Colonic mucosa (tissue), 4 donors: Measurements from ENCODE around the gene CCDC154. TPM values are rescaled to one million over a fixed set of nuclear protein-coding genes. Genes with fewer than 3 reads are reported as not detected.
A peak's percentile ranks its signal among the peaks of the same experiment; 100 is the strongest.

Experiments
- DNase-seq: peaks from one replicate; pipeline ENCODE4 v3.0.0-alpha.2; 2020
- H3K27ac ChIP-seq: fragments of 200-600 bp; one replicate; pipeline ENCODE4 v1.8.0; 2021
- H3K27me3 ChIP-seq: fragments of 200-600 bp; one replicate; pipeline ENCODE4 v1.8.0; 2021
- H3K36me3 ChIP-seq: fragments of 200-600 bp; one replicate; pipeline ENCODE4 v1.8.0; 2021
- H3K4me1 ChIP-seq: fragments of 200-600 bp; one replicate; pipeline ENCODE4 v1.8.0; 2021; ENCODE audit warnings: mild to moderate bottlenecking
- H3K4me3 ChIP-seq: fragments of 200-600 bp; one replicate; pipeline ENCODE4 v1.8.0; 2021
- H3K9ac ChIP-seq, 2 donors: one replicate each; pipeline ENCODE4 v1.7.0; 2013; ENCODE audit warnings: control low read depth in 2 of 2, low read depth in 2 of 2, low read length in 2 of 2
- H3K9me3 ChIP-seq: fragments of 200-600 bp; one replicate; pipeline ENCODE4 v1.8.0; 2021
- intact Hi-C: fragments of 100-400 bp; cut with DNase I; formaldehyde crosslinking; loops from one replicate; pipeline ENCODE4 v1.14.1; 2022
- total RNA-seq, 2 donors: library from RNA; stranded (reverse); fragmentation: NEBNext Ultra II Directional in 1 of 2; extraction: Animal tissue kit (Norgen Biotek cat#: 25700) in 1 of 2; gene quantifications; one replicate each; pipeline ENCODE4 v1.2.1, GENCODE V29; 2021
- TF ChIP-seq, protein P1 (sequence below): fragments of 200-600 bp; IDR thresholded peaks from one replicate; pipeline ENCODE4 v1.8.0; 2022; ENCODE audit warnings: antibody characterized with exemption, mild to moderate bottlenecking
- donor health status: healthy.
- donor health status: DM: no; HTN: no; CAD: no.
- donor health status: DM: no; HTN: no; CAD: no.

The CCDC154 gene
- total RNA-seq, 2 donors from 2014 or later, result 0.56 to 1.6 TPM

- Histone ChIP-seq H3K36me3 (no peaks in the 10 kb centered on the region), H3K27me3 (no peaks in the 10 kb centered on the region), H3K4me3 (peak overlapping the region; percentile 90), H3K27ac (peak overlapping the region; percentile 82), H3K4me1 (peaks cover 3% of the 10 kb centered on the region), H3K9me3 (no peaks in the 10 kb centered on the region), H3K9ac (peak overlapping the region; percentile 80 to 91)
- no peak for DNase-seq
- intact Hi-C loops, result no loop called here
- TF ChIP-seq, protein P1, sequence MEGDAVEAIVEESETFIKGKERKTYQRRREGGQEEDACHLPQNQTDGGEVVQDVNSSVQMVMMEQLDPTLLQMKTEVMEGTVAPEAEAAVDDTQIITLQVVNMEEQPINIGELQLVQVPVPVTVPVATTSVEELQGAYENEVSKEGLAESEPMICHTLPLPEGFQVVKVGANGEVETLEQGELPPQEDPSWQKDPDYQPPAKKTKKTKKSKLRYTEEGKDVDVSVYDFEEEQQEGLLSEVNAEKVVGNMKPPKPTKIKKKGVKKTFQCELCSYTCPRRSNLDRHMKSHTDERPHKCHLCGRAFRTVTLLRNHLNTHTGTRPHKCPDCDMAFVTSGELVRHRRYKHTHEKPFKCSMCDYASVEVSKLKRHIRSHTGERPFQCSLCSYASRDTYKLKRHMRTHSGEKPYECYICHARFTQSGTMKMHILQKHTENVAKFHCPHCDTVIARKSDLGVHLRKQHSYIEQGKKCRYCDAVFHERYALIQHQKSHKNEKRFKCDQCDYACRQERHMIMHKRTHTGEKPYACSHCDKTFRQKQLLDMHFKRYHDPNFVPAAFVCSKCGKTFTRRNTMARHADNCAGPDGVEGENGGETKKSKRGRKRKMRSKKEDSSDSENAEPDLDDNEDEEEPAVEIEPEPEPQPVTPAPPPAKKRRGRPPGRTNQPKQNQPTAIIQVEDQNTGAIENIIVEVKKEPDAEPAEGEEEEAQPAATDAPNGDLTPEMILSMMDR, result no peak
These were observed 24.2 kb downstream of the CCDC154 start for GRCh38 chr16:1420111-1420539.

- no peak overlapping the region for H3K27ac ChIP-seq
- peaks cover 3% of the 10 kb centered on the region for H3K4me1 ChIP-seq
These were observed 27.8 kb downstream of the CCDC154 start for GRCh38 chr16:1416521-1416941.

DNA sequence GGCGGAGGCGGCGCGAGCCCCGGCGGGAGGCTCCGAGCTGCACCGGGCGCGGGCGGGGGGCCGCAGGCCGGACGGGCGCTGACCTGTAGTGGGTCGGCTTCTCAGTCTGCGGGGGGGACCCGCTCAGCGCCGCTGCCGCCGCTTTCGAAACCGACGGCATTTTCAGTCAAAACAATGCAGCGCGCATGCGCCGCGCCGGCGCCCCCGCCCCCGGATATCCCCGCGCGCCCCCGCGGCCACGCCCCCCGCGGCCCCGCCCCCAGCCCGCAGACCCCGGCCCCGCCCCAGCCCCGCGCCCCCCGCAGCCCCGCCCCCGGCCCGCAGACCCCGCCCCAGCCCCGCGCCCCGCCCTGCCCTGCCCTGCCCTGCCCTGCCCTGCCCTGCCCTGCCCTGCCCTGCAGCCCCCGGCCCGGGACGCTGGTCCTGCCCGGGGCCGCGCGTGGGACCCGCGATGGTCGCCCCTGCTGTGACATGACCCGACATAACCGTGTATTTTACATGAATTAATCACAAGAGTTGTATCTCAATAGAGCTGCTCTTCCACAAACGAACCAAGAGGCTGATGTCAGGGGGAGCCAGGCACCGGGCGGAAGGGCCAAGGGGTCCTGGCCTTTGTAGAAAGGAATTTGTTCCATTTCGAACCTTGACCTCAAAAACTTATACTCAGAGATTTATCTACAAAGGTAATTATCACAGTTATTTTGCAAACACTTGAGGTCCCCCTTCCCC is 29.7 kb downstream of the CCDC154 start, which contains the start of gene UNKL:
UNKL (minus strand) TSS at position 173 of the 729 bp plus-strand sequence; CDS start at position 160, 13 bp downstream.
- Histone ChIP-seq H3K27me3 (no peaks in the 10 kb centered on the region), H3K9me3 (no peaks in the 10 kb centered on the region), H3K4me1 (peaks cover 3% of the 10 kb centered on the region), H3K36me3 (no peaks in the 10 kb centered on the region), H3K4me3 (peak within 1 kb of the TSS; percentile 70), H3K27ac (peak within 1 kb of the TSS; percentile 75), H3K9ac (peak within 1 kb of the TSS; percentile 77 to 93)
- TF ChIP-seq, protein P1, result no peak
- intact Hi-C loops, result no loop called here
- peak; percentile 81 for DNase-seq

More at GRCh38 chr16:1416521-1416941, 27.8 kb downstream of the CCDC154 start:
- H3K4me3 ChIP-seq, result no peak overlapping the region
- H3K9me3 ChIP-seq, result no peaks in the 10 kb centered on the region
- no peak for DNase-seq
- intact Hi-C loops, result no loop called here
- H3K27me3 ChIP-seq, result no peaks in the 10 kb centered on the region
- no peak overlapping the region for H3K9ac ChIP-seq
- TF ChIP-seq, protein P1, result no peak
- no peaks in the 10 kb centered on the region for H3K36me3 ChIP-seq

GRCh38 chr16:1413684-1414531 is 30.4 kb downstream of the CCDC154 start:
- DNase-seq, result peak; percentile 73
- TF ChIP-seq, protein P1, result peak; percentile 65
- Histone ChIP-seq H3K36me3 (no peaks in the 10 kb centered on the region), H3K9me3 (no peaks in the 10 kb centered on the region), H3K27me3 (no peaks in the 10 kb centered on the region), H3K9ac (peak overlapping the region; percentile 77 to 93), H3K4me3 (peak overlapping the region; percentile 70), H3K27ac (peak overlapping the region; percentile 75), H3K4me1 (no peaks in the 10 kb centered on the region)
- intact Hi-C loops, result no loop called here

DNA sequence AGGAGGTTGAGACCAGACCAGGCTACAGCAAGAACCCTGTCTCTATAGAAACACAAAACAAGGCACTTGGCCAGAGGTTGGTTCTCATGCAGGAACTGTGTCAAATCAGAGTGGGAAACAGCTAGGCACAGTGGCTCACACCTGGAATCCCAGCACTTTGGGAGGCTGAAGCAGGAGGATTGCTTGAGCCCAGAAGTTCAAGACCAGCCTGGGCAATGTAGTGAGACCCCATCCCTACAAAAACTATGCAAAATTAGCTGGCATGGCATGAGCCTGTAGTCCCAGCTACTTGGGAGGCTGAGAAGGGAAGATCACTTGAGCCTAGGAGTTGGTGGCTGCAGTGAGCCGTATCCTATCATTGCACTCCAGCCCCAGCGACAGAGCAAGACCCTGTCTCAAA is 31.5 kb downstream of the CCDC154 start:
- no peaks in the 10 kb centered on the region for H3K9me3 ChIP-seq
- H3K4me1 ChIP-seq, result peaks cover 4% of the 10 kb centered on the region
- no peaks in the 10 kb centered on the region for H3K36me3 ChIP-seq
- H3K27ac ChIP-seq, result no peak overlapping the region
- no peak overlapping the region for H3K9ac ChIP-seq
- DNase-seq, result no peak
- no peak overlapping the region for H3K4me3 ChIP-seq
- intact Hi-C loops, result no loop called here
- TF ChIP-seq, protein P1, result no peak
- no peaks in the 10 kb centered on the region for H3K27me3 ChIP-seq
